Stimulated activated CD8-positive, alpha-beta memory T cell treated with anti-CD3 and anti-CD28 coated beads, Interleukin-7, amount 100 ng/mL, for 4 hours (primary cell): ENCODE data around the gene C1orf159.

Experiments
- DNase-seq, 2 donors: peaks; one replicate each; pipeline ENCODE4 v3.0.0-alpha.2; 2020; ENCODE audit warnings: low read depth in 2 of 2

Gene C1orf159

DNA sequence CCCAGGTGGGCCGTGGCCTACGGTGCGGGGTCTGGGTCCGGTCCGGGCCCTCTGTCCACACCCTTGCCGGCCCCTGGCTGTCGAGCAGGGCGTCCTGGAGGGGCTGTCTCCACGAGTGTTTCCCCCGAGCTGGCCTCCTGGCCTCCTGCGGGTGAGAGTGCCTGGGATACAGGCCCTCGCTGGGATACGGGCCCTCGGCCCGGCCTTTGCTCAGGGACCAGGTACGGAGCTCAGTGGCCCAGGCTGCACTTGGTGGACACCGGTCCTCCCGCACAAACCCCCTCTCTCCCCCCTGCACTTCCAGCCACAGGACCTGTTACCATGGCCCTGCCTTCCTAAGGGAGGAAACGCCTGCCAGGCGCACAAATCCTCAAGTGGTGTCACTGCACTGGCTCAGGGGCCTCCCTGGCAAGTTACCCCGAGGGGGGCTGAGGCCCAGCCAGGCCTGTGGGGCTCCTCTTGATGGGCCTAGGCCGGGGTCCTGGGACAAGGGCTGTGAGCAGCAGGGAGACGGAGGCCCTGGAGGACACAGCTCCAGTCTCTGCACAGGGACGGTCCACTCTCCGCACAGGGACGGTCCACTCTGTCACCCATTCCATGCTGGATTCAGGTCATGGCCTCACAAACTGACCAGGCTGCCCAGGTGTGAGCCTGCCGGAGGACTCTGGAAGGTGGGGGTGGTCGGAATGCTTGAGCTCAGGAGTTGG lies 23.6 kb downstream of the C1orf159 start:
- no peak for DNase-seq

DNA sequence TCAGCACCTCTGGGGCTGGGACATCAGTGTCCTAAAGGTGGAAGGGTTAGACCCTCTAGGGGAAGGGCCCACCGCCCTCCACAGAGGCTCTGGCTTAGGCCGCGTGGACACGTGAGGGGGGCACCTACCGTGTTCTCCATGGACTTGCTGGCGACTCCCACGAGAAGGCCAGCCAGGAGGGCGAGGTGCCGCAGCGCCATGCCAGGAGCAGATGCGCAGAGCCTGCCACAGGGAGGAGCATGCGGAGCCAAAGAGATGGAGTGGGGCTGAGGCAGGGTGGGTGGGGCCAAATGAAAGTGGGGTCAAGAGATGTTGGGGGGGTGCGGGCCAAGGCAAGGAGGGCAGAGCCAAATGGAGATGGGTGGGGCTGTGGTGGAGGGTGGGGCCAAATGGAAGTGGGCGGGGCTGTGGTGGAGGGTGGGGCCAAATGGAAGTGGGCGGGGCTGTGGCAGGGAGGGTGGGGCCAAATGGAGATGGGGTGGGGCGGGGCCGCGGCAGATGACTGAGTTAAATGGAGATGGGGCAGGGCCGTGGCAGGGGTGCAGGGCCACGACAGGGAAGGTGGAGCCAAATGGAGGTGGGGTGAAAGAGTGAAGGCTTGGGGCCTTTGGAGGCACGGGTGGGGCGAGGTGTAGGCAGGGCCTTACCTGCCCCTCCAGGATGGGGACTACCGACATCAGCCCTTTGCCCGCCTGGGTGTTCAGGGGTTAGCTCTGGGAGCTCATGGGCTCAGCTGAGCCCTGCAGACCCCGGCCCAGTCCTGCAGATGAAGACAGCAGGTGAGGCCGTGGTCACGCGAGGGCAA lies 24.3 kb downstream of the C1orf159 start:
- DNase-seq = no peak

DNA sequence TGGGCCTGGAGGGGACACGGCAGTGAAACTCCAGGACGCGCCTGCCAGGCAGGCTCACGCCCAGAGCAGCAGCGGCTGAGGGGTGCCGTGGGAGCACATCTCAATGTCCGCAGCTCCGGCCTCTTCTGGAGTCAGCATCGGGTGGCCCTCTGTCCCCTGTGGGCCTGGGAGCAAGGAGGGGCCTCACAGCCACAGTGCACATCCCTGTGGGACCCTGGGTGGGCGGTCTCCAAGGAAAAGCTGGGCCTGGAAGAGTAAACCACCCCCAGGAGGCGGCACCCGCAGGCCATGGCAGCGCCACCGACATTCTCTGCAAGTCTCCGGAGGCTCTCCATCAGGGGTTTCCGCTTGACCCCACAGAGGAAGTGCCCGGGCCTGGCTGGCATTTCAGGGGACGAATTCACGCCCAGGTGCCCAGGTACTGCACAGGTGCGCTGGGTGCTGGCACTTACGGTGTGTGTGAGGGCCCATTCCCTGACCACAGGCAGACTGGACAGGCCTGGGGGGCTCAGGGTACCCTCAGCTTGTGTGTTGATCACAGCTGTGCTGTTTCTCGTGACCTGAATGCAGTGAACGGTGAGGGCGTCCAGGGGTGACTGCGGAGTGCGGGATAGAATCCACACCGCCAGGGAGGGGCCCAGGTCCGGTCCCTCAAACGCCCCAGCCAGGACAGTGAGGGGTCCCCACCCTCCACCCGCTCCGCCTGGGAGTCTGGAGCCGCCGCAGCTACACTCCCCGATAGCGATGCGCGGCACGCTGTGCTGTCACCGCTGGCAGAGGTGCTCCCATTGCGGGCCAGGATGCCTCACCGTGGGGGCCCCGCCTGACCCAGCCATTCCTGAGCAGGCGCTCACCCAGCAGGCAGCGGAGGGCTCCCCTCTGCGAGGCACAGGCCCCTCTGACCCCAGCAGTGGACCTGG lies 25.2 kb downstream of the C1orf159 start:
- DNase-seq = no peak

DNA sequence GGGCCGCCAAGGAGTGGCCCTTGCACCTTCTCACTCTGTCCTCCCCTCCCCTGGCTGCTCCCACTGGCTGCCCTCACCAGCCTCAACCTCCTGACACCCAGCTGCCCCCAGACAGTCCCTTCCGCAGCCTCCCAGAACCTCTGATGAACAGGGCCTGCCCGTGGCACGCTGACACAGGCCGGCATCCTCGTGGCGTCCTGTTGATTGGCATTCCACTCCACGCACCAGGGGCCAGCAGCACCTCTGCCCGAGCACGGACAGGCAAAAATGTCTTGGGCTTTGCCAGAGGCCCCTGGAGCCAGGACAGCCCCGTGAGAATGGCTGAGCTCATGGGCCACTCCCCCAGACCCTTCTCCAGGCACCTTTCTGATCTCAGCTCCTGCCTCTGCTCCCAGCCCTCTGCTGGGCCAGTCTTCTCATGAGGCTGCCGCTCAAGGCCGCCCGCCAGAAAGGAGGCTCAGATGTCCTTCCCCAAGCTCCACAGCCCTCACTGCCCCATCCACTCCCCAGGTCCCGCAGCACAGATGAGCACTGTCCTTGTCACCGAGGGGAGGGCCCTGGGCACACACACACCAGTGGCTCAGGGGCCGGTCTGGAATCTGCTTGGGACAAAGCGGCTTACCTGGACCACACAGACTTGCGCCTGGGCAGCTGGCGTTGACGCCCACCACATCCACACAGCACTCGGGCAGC lies 26.0 kb downstream of the C1orf159 start:
- no peak for DNase-seq

DNA sequence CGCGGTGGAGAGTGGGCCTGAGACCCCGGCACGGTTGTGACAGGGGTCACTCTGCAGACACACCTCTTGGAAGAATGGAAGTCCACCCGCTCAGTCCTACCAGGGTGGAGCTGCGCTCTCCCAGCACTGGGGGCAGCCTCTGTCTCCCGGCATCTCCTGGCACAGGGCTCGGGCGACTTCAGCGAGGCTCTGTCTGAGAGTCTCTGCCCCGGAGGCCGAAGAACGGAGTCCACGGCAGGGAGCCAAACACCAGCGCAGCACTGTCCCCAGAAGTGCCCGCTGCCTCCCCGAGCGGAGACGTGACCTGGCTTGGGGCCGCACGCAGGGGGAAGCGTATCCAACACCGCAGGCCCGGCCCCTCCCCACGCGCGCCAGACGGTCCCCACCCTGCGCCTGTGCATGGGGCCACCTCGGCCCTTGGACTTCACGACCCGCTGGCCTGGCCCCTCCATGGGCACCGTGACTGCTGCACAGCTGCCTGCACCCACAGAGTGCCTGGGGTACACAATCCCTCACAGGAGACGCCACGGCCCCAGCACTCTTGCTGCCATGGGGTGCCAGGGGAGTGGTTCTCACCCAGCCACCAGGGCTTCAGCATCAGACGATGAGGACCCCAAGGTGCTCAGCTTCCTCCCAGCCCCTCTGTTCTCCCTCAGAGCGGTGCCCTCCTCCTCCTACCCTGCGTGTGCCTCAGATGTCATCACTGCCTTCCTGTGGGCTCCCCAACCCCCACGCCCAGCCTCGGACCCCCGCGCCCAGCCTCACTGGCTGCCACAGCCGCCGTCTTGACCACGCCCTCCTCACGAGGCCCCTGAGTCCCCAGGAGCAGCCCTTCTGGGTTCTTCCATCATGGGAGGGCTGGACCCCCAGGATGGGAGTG lies 26.8 kb downstream of the C1orf159 start:
- DNase-seq = no peak

DNA sequence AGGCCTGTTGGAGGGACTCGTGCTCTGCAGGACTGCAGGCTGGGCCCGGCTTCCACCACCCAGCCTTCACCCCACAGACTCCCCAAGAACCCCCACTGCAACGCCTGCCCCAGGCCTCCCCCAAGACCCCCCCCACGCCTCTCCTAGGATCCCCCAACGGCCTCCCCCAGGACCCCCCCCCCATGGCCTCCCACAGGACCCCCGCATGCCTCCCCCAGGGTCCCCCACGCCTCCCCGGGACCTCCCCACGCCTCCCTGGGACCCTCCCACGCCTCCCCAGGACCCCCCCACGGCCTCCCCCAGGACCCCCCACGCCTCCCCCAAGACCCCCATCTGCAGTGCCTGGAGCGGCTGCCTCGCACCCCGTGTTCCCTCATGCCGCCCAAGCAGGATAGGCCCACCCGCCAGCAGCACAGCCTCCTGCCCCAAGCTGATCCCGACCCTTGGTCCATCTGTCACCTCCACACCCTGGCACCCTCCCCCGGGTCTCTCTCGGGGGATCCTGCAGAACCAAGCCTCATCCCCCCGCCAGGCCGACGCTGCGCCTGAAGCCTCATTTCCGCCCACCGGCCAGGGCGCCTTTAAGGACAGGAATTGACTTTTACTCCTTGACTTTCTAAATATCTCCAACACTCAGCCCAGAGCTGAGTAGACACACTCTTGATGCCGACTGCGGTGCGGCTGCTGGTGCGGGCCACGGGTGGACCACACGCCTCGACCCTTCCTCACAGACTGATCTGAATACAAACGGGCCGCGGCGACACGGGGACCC lies 27.7 kb downstream of the C1orf159 start:
- no peak for DNase-seq

DNA sequence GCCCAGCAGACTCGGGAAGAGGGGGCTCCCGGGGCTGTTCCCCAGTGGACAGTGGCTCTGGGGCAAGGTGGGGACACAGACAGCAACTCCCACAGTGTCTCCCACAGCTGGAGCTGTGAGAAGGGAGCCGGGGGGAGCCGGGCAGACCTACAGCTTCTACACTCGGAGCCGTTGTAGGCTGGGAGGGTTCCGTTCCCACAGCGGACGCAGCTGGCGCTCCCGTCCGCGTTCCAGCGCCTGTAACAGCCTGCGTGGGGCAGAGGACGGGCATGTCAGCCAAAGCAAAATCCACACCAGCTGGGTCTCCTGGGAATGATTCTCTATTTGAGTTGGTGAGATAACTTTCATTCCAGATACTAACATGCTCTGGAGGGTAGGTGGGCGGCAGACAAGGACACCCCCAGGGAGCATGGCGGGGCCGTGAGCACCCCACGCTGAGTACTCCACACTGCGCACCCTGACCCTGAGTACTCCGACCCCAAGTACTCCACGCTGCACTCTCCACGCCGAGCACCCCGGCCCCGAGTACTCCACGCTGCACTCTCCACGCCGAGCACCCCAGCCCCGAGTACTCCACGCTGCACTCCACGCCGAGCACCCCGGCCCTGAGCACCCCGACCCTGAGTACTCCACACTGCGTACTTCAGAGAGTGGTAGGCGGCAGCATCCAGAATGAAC lies 28.4 kb downstream of the C1orf159 start:
- DNase-seq = no peak

DNA sequence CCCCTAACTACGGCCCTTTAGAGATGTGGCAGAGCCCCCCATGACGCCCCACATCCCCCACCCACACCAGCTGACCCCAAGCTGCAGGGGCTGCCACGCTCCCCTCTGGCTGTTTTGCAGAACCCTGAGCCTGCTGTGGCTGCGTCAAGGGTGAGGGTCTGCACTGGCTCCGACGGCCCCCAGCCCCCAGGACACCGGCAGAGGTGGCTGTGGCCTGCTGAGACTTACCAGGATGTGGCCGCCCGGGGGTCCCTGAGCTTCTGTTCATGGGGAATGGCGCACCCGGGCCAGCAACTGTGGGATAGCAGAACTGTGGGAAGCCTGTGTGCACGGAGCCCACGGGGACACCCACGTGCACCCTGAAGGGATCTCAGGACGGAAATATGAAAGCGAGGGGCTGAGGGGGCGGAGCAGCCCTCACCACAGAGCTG lies 29.0 kb downstream of the C1orf159 start:
- no peak for DNase-seq

DNA sequence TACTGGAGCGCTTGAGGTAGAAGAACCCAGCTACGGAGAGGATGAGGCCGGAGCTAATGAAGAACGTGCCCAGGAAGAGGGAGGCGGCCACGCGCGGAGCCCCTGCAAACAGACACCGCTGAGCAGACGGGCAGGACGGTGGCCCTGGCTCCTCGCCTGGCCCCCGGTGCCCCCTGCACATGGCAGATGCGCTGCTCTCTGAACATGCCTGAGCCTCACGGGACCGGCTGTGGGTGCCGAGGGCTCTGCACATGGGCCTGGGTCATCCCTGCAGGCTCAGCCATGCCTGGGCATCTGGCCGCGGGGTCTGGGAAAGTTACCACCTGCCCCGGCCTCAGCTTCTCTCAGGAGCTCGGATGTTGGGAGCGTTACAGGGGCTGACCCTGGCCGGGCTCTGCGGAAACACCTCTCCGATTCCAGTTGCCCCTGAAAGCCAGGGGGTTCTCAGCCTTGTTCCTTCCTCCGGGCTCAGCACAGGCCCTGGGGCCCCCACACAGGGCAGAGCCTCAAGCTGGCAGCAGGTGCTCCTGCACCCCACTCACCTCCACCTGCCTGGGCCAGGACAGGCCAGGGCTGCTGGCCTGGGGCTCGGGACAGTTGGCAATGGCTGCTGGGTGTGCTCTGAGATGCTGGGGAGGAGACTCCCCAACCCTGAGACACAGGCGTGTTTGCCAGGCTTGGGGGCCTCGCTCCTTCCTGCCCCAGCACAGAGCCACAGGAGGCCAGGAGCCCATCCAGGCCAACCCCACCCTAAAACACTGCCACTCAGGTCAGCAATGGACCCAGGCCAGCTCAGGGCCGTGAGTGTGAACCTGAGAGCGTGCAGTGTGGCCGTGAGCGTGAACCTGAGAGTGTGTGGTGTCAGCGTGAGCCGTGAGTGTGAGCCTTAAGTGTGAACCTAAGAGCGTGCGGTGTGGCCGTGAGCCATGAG lies 29.7 kb downstream of the C1orf159 start:
- DNase-seq = no peak

DNA sequence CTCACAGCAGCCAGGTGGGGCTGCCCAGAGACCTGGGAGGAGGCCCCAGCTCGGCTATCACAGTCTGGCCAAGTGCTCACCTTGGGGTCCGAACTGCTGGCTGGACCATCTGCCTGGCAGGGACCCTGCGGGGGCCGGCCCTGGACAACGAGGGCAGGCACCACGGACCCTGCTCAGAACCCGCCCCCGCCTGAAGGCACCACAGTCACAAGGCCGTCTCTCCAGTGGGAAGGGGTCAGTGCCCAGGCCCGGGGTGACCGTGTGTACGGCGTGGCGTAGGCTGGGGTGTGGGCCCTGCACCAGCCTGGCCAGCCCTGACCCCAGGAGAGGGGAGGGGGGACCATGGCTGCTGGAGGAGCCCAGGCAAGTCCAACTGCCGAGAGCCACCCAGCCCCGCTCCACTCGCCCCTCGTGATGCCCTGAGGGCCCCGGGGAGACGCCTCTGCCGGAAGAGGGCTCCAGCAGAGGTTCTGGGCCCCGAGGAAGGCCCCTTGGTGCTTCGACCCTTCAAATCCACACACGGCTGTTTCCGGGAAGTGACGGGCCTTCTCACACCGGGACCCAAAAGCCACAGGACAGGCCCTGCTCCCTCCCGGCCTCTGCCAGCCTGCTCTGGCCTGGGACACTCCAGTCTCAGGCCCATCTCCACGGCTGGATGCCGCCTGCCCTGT lies 30.6 kb downstream of the C1orf159 start:
- DNase-seq = no peak

DNA sequence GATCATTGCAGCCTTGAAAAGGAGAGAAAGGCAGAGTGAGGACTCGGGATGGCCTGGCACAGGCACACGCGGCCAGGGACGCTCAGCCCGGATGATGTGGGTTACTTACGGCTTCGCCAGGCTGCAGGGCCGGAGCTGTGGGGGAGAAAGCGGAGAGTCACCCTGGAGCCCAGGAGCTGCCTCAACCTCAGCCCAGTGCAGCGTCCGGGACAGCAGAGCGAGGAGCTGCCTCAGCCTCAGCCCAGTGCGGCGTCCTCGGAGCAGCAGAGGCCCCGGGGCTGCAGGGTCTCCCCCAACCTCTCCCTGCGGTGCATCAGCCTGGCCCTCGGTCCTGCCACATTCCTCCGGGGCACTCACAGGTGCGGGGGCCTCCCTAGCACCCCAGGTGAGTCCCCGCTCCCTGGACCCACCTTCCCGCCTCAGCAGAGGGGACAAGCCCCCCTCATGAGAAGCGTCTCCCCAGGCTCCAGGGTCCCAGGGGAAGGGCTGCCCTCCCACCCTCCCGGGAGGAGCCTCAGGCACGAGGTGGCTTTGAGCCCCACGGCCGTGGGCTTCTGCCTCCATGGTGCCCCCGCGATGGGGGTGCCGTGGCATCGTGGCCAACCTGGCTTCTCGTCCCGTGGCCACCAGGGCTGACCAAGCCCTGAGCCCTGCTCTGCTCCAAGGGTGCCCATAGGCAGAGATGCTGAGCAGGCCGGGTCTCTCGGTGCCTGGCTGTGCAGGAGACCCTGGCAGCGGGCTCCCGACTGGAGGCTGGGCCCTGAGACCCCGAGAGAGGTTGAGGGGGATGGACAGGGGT lies 31.3 kb downstream of the C1orf159 start:
- DNase-seq = no peak

DNA sequence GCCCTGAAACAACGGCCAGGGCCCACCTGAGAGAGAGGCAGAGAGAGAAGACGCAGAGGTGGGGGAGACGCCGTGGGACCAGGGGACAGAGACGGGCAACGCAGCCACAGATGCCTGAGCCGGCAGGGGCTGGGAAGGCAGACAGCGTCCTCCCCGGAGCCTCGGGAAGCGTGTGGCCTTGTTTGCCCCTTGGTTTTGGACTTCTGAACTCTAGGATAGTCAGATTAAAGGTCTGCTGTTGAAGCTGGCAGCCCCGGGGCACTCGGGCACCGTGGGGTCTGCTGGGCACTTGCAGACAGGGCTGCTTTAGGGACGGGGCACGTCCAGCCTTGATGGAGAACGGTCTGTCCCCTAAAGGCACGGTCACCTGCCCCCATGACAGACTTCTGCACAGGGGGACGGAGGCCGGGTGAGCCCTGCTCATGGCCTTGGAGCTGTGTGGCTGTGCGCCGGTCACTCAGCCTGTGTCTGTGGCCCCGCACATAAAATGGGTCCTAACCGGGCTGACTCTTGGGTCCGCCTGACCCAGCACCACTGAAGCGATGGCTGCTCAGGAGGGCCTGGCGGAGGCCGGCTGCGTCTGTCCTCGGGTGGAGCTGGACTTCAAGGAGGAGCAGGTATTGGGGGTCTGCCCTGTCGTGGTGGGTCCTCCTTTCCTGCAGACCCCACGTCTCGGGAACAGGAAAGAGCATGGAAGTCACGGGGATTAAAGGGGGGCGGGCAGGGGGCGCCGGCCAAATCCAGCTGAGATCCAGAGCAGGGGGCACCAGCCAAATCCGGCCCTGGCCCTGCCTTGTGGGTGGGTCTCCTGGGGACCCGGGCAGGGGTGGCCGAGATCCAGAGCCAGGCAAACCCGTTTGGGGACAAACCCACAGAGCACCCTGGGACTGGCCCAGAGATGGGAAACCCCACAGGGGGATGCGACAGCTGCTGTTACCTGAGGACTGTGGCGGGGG lies 32.2 kb downstream of the C1orf159 start:
- DNase-seq = no peak

DNA sequence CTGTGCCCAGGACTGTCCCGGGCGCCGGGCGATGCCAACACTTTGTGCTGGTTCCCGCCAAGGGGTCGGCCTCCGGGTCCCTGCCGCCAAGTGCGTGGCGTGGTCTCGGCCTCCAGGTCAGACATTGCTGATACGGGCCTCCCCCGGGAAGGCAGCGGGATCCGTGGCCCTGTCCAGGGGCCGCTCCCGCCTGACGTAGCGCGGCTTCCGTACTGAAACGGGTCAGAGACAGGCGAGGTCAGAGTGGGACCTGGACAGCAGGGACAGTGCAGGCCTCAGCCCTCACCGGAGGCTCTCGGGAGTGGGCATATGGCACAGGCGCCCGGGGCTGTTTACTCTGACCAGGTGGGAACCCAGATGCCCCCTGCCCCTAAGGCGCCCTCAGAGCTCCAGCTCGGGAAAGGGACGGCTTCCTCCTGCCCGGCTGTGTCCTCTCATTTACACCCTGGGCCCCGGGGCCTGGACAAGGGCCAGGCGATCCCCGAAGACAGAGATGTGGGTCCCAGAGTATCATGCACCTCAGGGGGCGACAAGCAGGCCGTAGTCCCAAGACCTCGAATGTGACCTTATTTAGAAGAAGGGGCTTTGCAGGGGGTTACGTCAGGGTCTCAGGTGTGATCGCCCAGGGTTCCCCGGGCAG lies 33.0 kb downstream of the C1orf159 start:
- DNase-seq = no peak

DNA sequence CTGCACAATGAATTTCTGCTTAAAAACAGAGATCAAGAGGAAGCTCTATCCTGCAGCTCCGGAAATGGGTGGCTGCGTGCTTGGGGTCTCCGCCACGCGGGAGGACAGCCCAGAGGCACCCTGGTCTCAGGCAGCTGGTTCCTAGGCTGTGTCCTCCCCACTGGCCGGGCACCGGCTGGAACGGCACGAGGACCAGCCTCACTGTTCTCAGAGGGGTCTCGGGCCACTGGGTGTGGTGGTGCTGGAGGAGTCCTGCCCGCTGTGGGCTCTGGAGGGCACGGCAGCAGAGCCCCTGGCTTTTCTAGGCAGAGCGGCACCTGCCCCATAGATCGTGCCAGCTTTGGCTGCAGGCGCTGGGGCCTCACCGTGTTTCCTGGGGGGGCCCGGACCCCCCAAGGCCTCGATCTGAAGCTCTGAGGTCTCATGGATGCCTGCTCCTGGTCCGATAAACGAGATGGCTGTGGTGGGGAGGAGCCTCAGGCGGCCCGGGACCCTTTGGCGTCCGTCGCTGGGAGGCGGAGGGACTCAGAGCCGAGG lies 33.6 kb downstream of the C1orf159 start:
- no peak for DNase-seq
